Measurements from ENCODE around the gene PRKAB1. TPM values are rescaled to one million over a fixed set of nuclear protein-coding genes. Genes with fewer than 3 reads are reported as not detected.
A peak's percentile ranks its signal among the peaks of the same experiment; 100 is the strongest.

PRKAB1 gene
- total RNA-seq, 1 experiment from 2014 or later: 42.2 TPM

DNA sequence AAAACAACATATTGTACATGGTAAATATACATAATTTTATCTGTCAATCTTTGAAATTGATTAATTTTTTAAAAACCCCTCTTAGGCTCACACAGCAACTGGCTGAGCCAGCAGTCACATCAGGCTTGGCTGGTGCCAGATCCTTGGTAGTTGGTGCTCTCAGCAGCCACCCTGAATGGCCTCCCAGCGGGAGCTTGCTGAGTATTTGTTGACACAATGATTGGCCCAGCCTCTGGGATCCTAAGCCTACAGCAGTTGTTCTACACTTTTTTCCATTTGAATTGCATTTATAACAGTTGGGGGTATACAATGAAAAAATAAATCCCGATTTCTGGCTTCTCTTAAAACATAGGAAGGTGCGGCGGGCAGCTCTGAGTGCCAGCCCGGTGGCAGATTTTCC is 11.1 kb downstream of the PRKAB1 start:
- Histone ChIP-seq H3K18ac (ENCODE audit: insufficient read length, low read depth, low read length) (no peak overlapping the region), H3K79me2 (ENCODE audit: insufficient read depth, low read length) (no peaks in the 10 kb centered on the region), H3K4me2 (ENCODE audit: insufficient read depth, insufficient read length, low read length) (no peak overlapping the region), H3K56ac (ENCODE audit: insufficient read length, low read depth, low read length) (no peak overlapping the region), H2BK5ac (ENCODE audit: insufficient read length, low read length) (no peak overlapping the region), H2AFZ (ENCODE audit: low read length) (no peak overlapping the region), H4K5ac (ENCODE audit: insufficient read length, low read depth, low read length) (no peak overlapping the region), H3K9ac (ENCODE audit: extremely low read depth, insufficient read length, low read length) (no peak overlapping the region), H3K23ac (ENCODE audit: insufficient read length, low read depth, low read length) (no peak overlapping the region), H3K4ac (ENCODE audit: low read depth, low read length) (no peak overlapping the region), H2BK20ac (ENCODE audit: low read depth, low read length, poor library complexity, severe bottlenecking) (no peak overlapping the region), H2BK15ac (ENCODE audit: low read depth, low read length) (no peak overlapping the region), H4K8ac (replicated peaks; ENCODE audit: insufficient read length, low read depth, low read length) (no peak overlapping the region), H3K79me1 (ENCODE audit: insufficient read depth, low read depth, low read length, poor library complexity, severe bottlenecking) (no peaks in the 10 kb centered on the region), H3K27me3 (ENCODE audit: insufficient read depth, low read length) (no peaks in the 10 kb centered on the region), H3K9me3 (ENCODE audit: control insufficient read depth, low read depth, low read length) (no peaks in the 10 kb centered on the region), H3K4me1 (ENCODE audit: insufficient read depth, low read length) (no peaks in the 10 kb centered on the region), H4K91ac (ENCODE audit: insufficient read length, low read depth, low read length) (no peak overlapping the region), H3K23me2 (ENCODE audit: insufficient read length, low read depth, low read length, poor library complexity, severe bottlenecking) (no peaks in the 10 kb centered on the region), H2BK12ac (ENCODE audit: insufficient read length, low read depth, low read length) (no peak overlapping the region), H4K20me1 (ENCODE audit: control insufficient read depth, insufficient read depth, insufficient read length) (no peaks in the 10 kb centered on the region), H3K14ac (ENCODE audit: insufficient read depth, low read length) (no peak overlapping the region), H2AK5ac (ENCODE audit: insufficient read length, low read length) (no peak overlapping the region), H3K27ac (ENCODE audit: insufficient read length, low read depth, low read length) (no peak overlapping the region), H2BK120ac (ENCODE audit: low read depth, low read length, poor library complexity, severe bottlenecking) (no peak overlapping the region), H3T11ph (ENCODE audit: low read length) (no peak overlapping the region)
- no peak for DNase-seq
- Mint-ChIP-seq H3K36me3 (ENCODE audit: insufficient read depth in 1 of 3, low read depth in 3 of 3) (peaks cover 49 to 83% (median 65%) of the 10 kb centered on the region in 3 experiments; a peak in 6 of 7 replicates), H3K4me1 (peaks cover 17 to 33% of the 10 kb centered on the region in 2 experiments), H3K9me3 (no peaks in the 10 kb centered on the region; a peak in 1 of 5 replicates), H3K27ac (peak overlapping the region in 2 of 3 experiments; percentile 16 to 89; a peak in 4 of 7 replicates), H3K4me3 (peak overlapping the region in 1 of 2 experiments; percentile 47; a peak in 1 of 5 replicates), H3K27me3 (ENCODE audit: low read depth) (no peaks in the 10 kb centered on the region)
- no CpG with 5 or more reads among the region's 5 CpGs for WGBS (ENCODE audit: extremely low coverage, insufficient read length, low lambda C conversion rate)
- TF ChIP-seq, protein P1, sequence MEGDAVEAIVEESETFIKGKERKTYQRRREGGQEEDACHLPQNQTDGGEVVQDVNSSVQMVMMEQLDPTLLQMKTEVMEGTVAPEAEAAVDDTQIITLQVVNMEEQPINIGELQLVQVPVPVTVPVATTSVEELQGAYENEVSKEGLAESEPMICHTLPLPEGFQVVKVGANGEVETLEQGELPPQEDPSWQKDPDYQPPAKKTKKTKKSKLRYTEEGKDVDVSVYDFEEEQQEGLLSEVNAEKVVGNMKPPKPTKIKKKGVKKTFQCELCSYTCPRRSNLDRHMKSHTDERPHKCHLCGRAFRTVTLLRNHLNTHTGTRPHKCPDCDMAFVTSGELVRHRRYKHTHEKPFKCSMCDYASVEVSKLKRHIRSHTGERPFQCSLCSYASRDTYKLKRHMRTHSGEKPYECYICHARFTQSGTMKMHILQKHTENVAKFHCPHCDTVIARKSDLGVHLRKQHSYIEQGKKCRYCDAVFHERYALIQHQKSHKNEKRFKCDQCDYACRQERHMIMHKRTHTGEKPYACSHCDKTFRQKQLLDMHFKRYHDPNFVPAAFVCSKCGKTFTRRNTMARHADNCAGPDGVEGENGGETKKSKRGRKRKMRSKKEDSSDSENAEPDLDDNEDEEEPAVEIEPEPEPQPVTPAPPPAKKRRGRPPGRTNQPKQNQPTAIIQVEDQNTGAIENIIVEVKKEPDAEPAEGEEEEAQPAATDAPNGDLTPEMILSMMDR (conservative IDR thresholded peaks at IDR 0.05): no peak

Measured in H9 (cell line).